HG02938 (cell line): ENCODE measurements around the gene H2BK1.

ENCODE experiments used
- ATAC-seq: cut with Tn5 transposase; IDR thresholded peaks from one replicate; pipeline ENCODE4 v1.9.1; 2021; ENCODE audit warnings: mild to moderate bottlenecking, moderate library complexity; ENCODE audit not compliant: unreplicated experiment

Gene H2BK1

GRCh38 chr7:151210087-151210854 lies at the start of gene H2BK1:
TSS of gene H2BK1 (minus strand) at chr7:151210488. CDS start at chr7:151210318, 170 bp downstream.
- ATAC-seq: no peak

- ATAC-seq: no peak
These were observed 47.7 kb upstream of the H2BK1 start for GRCh38 chr7:151257990-151258389.

- no peak for ATAC-seq
These were observed 46.2 kb upstream of the H2BK1 start for GRCh38 chr7:151256410-151257045.

GRCh38 chr7:151255390-151255789 lies 45.1 kb upstream of the H2BK1 start:
- no peak for ATAC-seq

- ATAC-seq: no peak
These were observed 44.6 kb upstream of the H2BK1 start for GRCh38 chr7:151254851-151255250.

GRCh38 chr7:151254316-151254715 lies 44.0 kb upstream of the H2BK1 start:
- no peak for ATAC-seq

- no peak for ATAC-seq
These were observed 42.8 kb upstream of the H2BK1 start for GRCh38 chr7:151252961-151253711.

- no peak for ATAC-seq
These were observed 42.2 kb upstream of the H2BK1 start for GRCh38 chr7:151252561-151252835.

- ATAC-seq: no peak
These were observed 41.6 kb upstream of the H2BK1 start for GRCh38 chr7:151251689-151252560.

GRCh38 chr7:151251328-151251688 lies 41.0 kb upstream of the H2BK1 start:
- ATAC-seq: no peak

- no peak for ATAC-seq
These were observed 40.2 kb upstream of the H2BK1 start for GRCh38 chr7:151250181-151251132.

- no peak for ATAC-seq
These were observed 39.4 kb upstream of the H2BK1 start for GRCh38 chr7:151249732-151250072.

GRCh38 chr7:151249034-151249731 lies 38.9 kb upstream of the H2BK1 start:
- no peak for ATAC-seq

GRCh38 chr7:151248346-151249033 lies 38.2 kb upstream of the H2BK1 start, which contains the start of gene SMARCD3:
TSS of gene SMARCD3 (minus strand) at chr7:151248694. CDS start at chr7:151248562, 132 bp downstream.
- ATAC-seq: no peak

- no peak for ATAC-seq
These were observed 37.5 kb upstream of the H2BK1 start for GRCh38 chr7:151247611-151248345.

- no peak for ATAC-seq
These were observed 36.7 kb upstream of the H2BK1 start for GRCh38 chr7:151246851-151247580.

GRCh38 chr7:151246102-151246850 lies 36.0 kb upstream of the H2BK1 start:
- no peak for ATAC-seq
